ENCODE measurements around the gene VPS16.

VPS16 gene

GRCh38 chr20:2864626-2865025, 24.1 kb downstream of the VPS16 start:
- H3K36me3 Mint-ChIP-seq: peaks cover 23% of the 10 kb centered on the region
- no peak overlapping the region for H3K4me3 Mint-ChIP-seq
- no peak overlapping the region for H3K27ac Mint-ChIP-seq
- no peaks in the 10 kb centered on the region for H3K9me3 Mint-ChIP-seq
- DNase-seq: no peak
- H3K4me1 Mint-ChIP-seq: peaks cover 19% of the 10 kb centered on the region
- CTCF ChIA-PET: no interaction called here
- H3K27me3 Mint-ChIP-seq: no peaks in the 10 kb centered on the region

GRCh38 chr20:2865101-2865500, 24.6 kb downstream of the VPS16 start:
- Mint-ChIP-seq H3K4me1 (peaks cover 19% of the 10 kb centered on the region), H3K27ac (no peak overlapping the region), H3K9me3 (no peaks in the 10 kb centered on the region), H3K36me3 (peaks cover 23% of the 10 kb centered on the region), H3K4me3 (no peak overlapping the region), H3K27me3 (no peaks in the 10 kb centered on the region)
- CTCF ChIA-PET: no interaction called here
- DNase-seq: no peak

- Mint-ChIP-seq H3K27ac (peak overlapping the region; percentile 35), H3K36me3 (peaks cover 23% of the 10 kb centered on the region), H3K4me3 (no peak overlapping the region), H3K4me1 (peaks cover 22% of the 10 kb centered on the region), H3K9me3 (no peaks in the 10 kb centered on the region), H3K27me3 (peaks cover 3% of the 10 kb centered on the region)
- no peak for DNase-seq
- CTCF ChIA-PET: no interaction called here
Observed at GRCh38 chr20:2865630-2866029, 25.1 kb downstream of the VPS16 start.

- H3K36me3 Mint-ChIP-seq: peaks cover 18% of the 10 kb centered on the region
- CTCF ChIA-PET: interaction anchor here (0.8 kb wide), 1 partner anchor 135 kb away, joined by 3 read pairs; no protein-coding TSS in a partner anchor
- peaks cover 9% of the 10 kb centered on the region for H3K27me3 Mint-ChIP-seq
- peaks cover 28% of the 10 kb centered on the region for H3K4me1 Mint-ChIP-seq
- H3K27ac Mint-ChIP-seq: no peak overlapping the region
- no peak for DNase-seq
- no peaks in the 10 kb centered on the region for H3K9me3 Mint-ChIP-seq
- H3K4me3 Mint-ChIP-seq: no peak overlapping the region
Observed at GRCh38 chr20:2866236-2866635, 25.7 kb downstream of the VPS16 start.

DNA sequence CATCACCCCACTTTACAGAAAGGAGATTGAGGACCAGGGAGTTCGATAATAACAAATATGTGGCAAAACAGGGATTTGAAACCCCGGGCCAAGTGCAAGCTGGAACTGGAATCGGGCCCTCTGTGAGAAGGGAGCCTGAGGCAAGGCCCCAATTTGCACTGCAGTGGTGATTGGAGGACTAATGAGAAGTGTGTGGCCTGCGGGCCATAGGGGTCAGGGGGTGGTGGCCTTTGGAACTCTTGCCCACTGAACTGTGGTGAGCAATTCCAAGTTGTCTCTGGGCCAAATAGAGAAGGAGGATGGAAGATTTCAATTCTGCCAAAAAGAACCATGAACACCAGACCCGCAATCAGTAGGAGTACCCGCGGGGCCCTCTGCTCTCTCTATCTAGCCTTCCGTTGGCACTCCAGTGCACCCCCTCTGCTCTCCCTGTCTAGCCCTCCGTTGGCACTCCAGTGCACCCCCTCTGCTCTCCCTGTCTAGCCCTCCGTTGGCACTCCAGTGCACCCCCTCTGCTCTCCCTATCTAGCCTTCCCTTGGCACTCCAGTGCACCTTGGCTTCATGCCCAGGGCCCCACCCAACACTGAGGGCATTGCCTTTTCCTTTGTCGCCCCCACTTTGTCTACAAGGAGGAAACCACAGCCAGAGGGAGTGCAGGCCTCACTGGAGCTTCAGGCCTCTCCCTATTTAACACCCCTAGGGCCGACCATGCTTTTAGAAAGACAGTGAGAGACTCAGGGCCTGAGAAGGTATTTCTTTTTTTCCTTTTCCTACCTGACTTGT, 26.7 kb downstream of the VPS16 start:
- no peak overlapping the region for H3K4me3 Mint-ChIP-seq
- DNase-seq: no peak
- peaks cover 35% of the 10 kb centered on the region for H3K4me1 Mint-ChIP-seq
- H3K27me3 Mint-ChIP-seq: peaks cover 15% of the 10 kb centered on the region
- H3K36me3 Mint-ChIP-seq: peaks cover 16% of the 10 kb centered on the region
- CTCF ChIA-PET: interaction anchor here (0.8 kb wide), 1 partner anchor 134 kb away, joined by 3 read pairs; no protein-coding TSS in a partner anchor
- H3K27ac Mint-ChIP-seq: no peak overlapping the region
- H3K9me3 Mint-ChIP-seq: no peaks in the 10 kb centered on the region

- H3K9me3 Mint-ChIP-seq: no peaks in the 10 kb centered on the region
- CTCF ChIA-PET: no interaction called here
- no peak for DNase-seq
- H3K36me3 Mint-ChIP-seq: peaks cover 18% of the 10 kb centered on the region
- no peak overlapping the region for H3K4me3 Mint-ChIP-seq
- H3K4me1 Mint-ChIP-seq: peaks cover 45% of the 10 kb centered on the region
- peaks cover 20% of the 10 kb centered on the region for H3K27me3 Mint-ChIP-seq
- H3K27ac Mint-ChIP-seq: no peak overlapping the region
Observed at GRCh38 chr20:2869381-2869780, 28.8 kb downstream of the VPS16 start.

GRCh38 chr20:2871111-2871465, 30.5 kb downstream of the VPS16 start:
- peaks cover 17% of the 10 kb centered on the region for H3K36me3 Mint-ChIP-seq
- H3K27me3 Mint-ChIP-seq: peaks cover 20% of the 10 kb centered on the region
- CTCF ChIA-PET: interaction anchor here (0.9 to 1.7 kb wide), 5 partner anchors 46 to 183 kb away, joined by 3 to 6 read pairs (median 4); no protein-coding TSS in a partner anchor
- H3K4me3 Mint-ChIP-seq: no peak overlapping the region
- DNase-seq: no peak
- no peak overlapping the region for H3K27ac Mint-ChIP-seq
- H3K4me1 Mint-ChIP-seq: peaks cover 53% of the 10 kb centered on the region
- H3K9me3 Mint-ChIP-seq: no peaks in the 10 kb centered on the region

GRCh38 chr20:2871661-2872458, 31.3 kb downstream of the VPS16 start:
- Mint-ChIP-seq H3K36me3 (peaks cover 22% of the 10 kb centered on the region), H3K4me1 (peaks cover 61% of the 10 kb centered on the region), H3K27ac (peak overlapping the region; percentile 88), H3K27me3 (peaks cover 20% of the 10 kb centered on the region), H3K4me3 (peak overlapping the region; percentile 89), H3K9me3 (no peaks in the 10 kb centered on the region)
- no peak for DNase-seq
- CTCF ChIA-PET: interaction anchor here (0.6 to 1.7 kb wide), 4 partner anchors 13 to 184 kb away, joined by 3 to 6 read pairs (median 4); no protein-coding TSS in a partner anchor

DNA sequence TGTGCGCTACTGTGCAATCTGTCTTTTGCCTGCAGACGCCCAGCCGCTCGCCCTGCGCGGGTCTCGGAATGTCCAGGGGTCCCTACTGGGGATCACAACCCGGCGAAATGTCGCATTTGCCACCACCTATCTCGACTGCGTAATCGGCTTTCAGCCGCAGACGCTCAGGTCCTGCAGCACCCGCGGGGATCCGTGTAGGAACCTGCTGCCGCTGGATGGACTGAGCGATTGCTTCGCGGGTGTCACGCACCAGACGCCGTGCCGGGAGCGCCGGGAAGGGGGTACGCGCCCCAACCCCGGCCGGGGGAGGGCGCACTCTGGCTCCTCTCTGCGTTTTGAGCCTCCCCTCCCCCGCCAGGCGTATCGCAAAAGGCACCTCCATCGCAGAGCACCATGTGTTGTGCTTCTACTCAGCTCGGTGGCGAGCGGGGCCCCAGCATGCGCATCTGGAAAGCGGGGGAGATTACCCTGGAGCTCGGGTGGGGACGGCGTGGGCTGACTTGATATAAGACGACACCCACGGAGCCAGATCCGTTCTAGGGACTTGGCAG, 32.0 kb downstream of the VPS16 start:
- Mint-ChIP-seq H3K9me3 (no peaks in the 10 kb centered on the region), H3K36me3 (peaks cover 26% of the 10 kb centered on the region), H3K27me3 (peaks cover 20% of the 10 kb centered on the region), H3K4me1 (peaks cover 55% of the 10 kb centered on the region), H3K4me3 (peak overlapping the region; percentile 89), H3K27ac (peak overlapping the region; percentile 88)
- CTCF ChIA-PET: interaction anchor here (0.8 to 1.1 kb wide), 2 partner anchors 128 to 178 kb away, joined by 3 read pairs; no protein-coding TSS in a partner anchor
- DNase-seq: peak; percentile 85

- CTCF ChIA-PET: interaction anchor here (0.8 to 1.1 kb wide), 2 partner anchors 127 to 179 kb away, joined by 3 read pairs; no protein-coding TSS in a partner anchor
- H3K27me3 Mint-ChIP-seq: peaks cover 20% of the 10 kb centered on the region
- H3K4me3 Mint-ChIP-seq: peak within 1 kb of the TSS; percentile 89
- H3K36me3 Mint-ChIP-seq: peaks cover 26% of the 10 kb centered on the region
- peak; percentile 95 for DNase-seq
- H3K4me1 Mint-ChIP-seq: peaks cover 52% of the 10 kb centered on the region
- no peaks in the 10 kb centered on the region for H3K9me3 Mint-ChIP-seq
- H3K27ac Mint-ChIP-seq: peak within 1 kb of the TSS; percentile 88
Observed at GRCh38 chr20:2873010-2873746, 32.6 kb downstream of the VPS16 start, which contains the start of gene PTPRA. Gene PTPRA (plus strand): TSS chr20:2873481. CDS start chr20:2964278, 90,797 bp downstream.

DNA sequence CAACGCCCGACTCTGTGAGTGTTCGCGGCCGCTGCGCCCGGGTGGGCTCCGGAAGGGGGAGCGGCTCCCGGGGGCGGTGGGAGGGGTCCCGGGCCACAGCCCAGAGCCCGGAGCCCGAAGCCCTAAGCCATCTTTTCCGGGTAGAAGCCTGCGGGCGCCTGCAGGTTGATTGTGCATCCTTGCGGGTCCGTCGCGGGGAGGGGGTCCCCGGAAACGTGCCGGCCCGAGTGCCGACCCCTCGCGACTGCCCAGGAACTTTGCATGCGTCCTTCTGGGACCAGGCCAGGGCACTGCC, 33.1 kb downstream of the VPS16 start:
- Mint-ChIP-seq H3K36me3 (peaks cover 26% of the 10 kb centered on the region), H3K9me3 (no peaks in the 10 kb centered on the region), H3K4me1 (peaks cover 55% of the 10 kb centered on the region), H3K4me3 (peak overlapping the region; percentile 89), H3K27me3 (peaks cover 20% of the 10 kb centered on the region), H3K27ac (peak overlapping the region; percentile 85)
- CTCF ChIA-PET: interaction anchor here (1.1 kb wide), 1 partner anchor 127 kb away, joined by 3 read pairs; no protein-coding TSS in a partner anchor
- peak; percentile 78 for DNase-seq

GRCh38 chr20:2874456-2874855, 33.9 kb downstream of the VPS16 start:
- Mint-ChIP-seq H3K4me3 (peak overlapping the region; percentile 89), H3K4me1 (peaks cover 58% of the 10 kb centered on the region), H3K36me3 (peaks cover 26% of the 10 kb centered on the region), H3K27ac (peak overlapping the region; percentile 85), H3K27me3 (peaks cover 20% of the 10 kb centered on the region), H3K9me3 (no peaks in the 10 kb centered on the region)
- DNase-seq: peak; percentile 41
- CTCF ChIA-PET: no interaction called here

GRCh38 chr20:2875690-2876203, 35.2 kb downstream of the VPS16 start:
- DNase-seq: no peak
- CTCF ChIA-PET: interaction anchor here (0.7 kb wide), 1 partner anchor 53 kb away, joined by 3 read pairs; no protein-coding TSS in a partner anchor
- Mint-ChIP-seq H3K36me3 (peaks cover 27% of the 10 kb centered on the region), H3K9me3 (no peaks in the 10 kb centered on the region), H3K27ac (no peak overlapping the region), H3K4me3 (peak overlapping the region; percentile 35), H3K27me3 (peaks cover 17% of the 10 kb centered on the region), H3K4me1 (peaks cover 53% of the 10 kb centered on the region)
